DOHH2 (cell line): Measurements from ENCODE around the gene NEGR1.

Experiments
- EZH2phosphoT487 ChIP-seq: fragments of 200-600 bp; sonication (generic); IDR thresholded peaks from 2 replicates; pipeline ENCODE4 v1.6.1; 2017; ENCODE audit warnings: borderline replicate concordance, mild to moderate bottlenecking, antibody characterized with exemption, low read length, moderate library complexity, mixed read lengths
- TF ChIP-seq, protein P1 (sequence below): fragments of 200-600 bp; sonication (generic); IDR thresholded peaks from one replicate; pipeline ENCODE4 v1.5.1; 2014; ENCODE audit warnings: antibody characterized with exemption, mild to moderate bottlenecking, low read depth, low read length; ENCODE audit not compliant: poor library complexity, severe bottlenecking

DNA sequence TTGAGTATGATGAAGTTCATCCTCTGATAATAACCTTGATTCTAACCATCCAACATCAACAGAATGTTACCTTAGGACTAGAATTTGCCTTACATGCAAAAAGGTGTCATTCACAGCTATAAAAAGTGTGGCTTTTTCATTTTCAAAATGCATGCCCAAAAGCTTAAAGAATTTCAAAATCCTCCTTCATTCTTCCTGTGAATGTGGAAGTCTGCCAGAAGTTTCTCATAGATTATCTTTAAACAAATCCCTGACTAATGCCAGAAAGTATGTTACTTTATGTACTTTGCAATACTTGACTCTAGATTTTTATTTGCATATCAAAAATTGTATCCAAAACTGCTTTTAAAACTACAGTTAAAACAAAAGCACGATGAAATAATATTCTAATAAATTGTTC, 930.9 kb downstream of the NEGR1 start:
- TF ChIP-seq, protein P1, sequence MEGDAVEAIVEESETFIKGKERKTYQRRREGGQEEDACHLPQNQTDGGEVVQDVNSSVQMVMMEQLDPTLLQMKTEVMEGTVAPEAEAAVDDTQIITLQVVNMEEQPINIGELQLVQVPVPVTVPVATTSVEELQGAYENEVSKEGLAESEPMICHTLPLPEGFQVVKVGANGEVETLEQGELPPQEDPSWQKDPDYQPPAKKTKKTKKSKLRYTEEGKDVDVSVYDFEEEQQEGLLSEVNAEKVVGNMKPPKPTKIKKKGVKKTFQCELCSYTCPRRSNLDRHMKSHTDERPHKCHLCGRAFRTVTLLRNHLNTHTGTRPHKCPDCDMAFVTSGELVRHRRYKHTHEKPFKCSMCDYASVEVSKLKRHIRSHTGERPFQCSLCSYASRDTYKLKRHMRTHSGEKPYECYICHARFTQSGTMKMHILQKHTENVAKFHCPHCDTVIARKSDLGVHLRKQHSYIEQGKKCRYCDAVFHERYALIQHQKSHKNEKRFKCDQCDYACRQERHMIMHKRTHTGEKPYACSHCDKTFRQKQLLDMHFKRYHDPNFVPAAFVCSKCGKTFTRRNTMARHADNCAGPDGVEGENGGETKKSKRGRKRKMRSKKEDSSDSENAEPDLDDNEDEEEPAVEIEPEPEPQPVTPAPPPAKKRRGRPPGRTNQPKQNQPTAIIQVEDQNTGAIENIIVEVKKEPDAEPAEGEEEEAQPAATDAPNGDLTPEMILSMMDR = no peak
- TF ChIP-seq EZH2phosphoT487 = no peak
